ENCODE measurements around the gene COX14.
"Not testable (repeated sequence)": the region's sequence is repeated elsewhere in the genome, so short reads cannot be mapped to it uniquely, and the experiment has no call there.

The COX14 gene

DNA sequence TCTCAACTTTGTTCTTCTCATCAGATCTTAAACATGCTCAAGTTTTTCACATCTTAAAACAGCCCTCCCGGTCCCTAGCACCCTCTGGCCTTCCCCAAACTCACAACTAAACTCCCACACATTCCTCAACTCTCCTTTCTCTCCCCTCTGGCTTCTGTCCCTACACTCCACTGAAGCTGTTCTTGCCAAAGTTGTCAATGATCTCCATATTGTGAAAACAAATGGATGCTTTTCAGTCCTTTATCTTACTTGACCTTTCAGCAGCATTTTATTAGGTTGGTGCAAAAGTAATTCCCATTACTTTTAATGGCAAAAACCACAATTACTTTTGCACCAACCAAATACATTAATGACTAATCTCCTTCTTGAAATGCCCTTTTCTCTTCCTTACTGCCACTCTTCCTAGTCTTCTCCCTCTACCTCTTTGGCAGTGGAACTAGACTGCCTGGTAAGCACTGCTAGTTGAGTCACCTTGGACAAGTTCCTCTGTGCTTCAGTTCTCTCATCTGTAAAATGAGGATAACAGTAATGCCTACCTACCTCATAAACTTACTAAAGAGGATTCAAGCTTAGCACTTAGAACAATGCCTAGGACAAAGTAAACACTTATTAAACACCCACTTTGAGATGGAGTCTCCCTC lies 39.1 kb downstream of the COX14 start:
- no peak for DNase-seq (ENCODE audit: low read depth)
- no peak overlapping the region for H3K4me3 ChIP-seq (ENCODE audit: low read depth, low read length)
- TF ChIP-seq CTCF (IDR thresholded peaks at IDR 0.05; ENCODE audit: control insufficient read depth, extremely low read depth, insufficient read depth): no peak

DNA sequence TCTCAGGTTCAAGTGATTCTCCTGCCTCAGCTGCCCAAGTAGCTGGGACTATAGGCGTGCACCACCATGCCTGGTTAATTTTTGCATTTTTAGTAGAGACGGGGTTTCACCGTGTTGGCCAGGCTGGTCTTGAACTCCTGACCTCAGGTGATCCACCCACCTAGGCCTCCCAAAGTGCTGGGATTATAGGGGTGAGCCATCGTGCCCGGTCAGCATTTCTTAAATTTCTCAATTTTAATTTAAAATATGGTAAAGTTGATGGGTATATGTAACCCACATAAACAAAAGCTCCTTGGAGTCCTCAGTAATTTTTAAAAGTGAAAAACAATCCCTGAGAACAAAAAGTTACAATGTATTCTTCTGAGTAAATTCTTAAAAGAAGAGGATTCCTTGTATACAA lies 42.9 kb downstream of the COX14 start:
- DNase-seq (ENCODE audit: low read depth); H3K4me3 ChIP-seq (ENCODE audit: low read depth, low read length): not testable (repeated sequence)

DNA sequence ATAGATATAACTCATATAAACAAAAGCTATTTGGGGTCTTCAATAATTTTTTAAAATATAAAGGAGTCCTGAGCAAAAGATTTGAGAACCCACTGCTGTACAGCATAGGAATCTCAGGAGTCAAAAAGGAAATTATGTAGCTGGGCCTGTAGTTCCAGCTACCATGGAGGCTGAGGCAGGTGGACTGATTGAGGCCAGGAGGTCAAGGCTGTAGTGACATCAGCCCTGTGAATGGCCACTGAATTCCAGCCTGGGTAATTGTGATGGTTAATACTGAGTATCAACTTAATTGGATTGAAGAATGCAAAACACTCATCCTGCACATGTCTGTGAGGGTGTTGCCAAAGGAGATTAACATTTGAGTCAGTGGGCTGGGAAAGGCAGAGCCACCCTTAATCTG lies 44.6 kb downstream of the COX14 start:
- no peak for DNase-seq (ENCODE audit: low read depth)
- H3K4me3 ChIP-seq (ENCODE audit: low read depth, low read length): no peak overlapping the region
- TF ChIP-seq CTCF (IDR thresholded peaks at IDR 0.05; ENCODE audit: control insufficient read depth, extremely low read depth, insufficient read depth): no peak

DNA sequence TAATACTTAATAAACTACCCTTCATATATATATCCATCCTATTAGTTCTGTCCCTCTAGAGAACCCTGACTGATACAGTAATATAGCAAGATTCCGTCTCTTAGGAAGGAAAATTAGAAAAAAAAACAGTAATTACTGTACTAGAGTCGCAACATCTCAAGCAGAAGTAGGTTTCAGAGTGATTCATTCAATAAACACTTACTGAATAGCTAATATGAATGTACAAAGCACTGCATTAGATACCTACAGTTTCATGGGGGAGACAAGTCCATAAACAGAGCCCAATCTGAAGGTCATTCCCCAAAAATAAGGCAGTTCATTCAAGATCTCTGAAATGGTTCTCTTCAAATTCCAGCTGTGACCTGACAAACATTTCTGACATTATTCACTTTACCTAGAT lies 45.2 kb downstream of the COX14 start:
- DNase-seq (ENCODE audit: low read depth): no peak
- no peak overlapping the region for H3K4me3 ChIP-seq (ENCODE audit: low read depth, low read length)

GRCh38 chr12:50160643-50161042 lies 48.6 kb downstream of the COX14 start:
- TF ChIP-seq CTCF (IDR thresholded peaks at IDR 0.05; ENCODE audit: control insufficient read depth, extremely low read depth, insufficient read depth): no peak
- DNase-seq (ENCODE audit: low read depth): no peak
- no peak overlapping the region for H3K4me3 ChIP-seq (ENCODE audit: low read depth, low read length)

More for the DNA sequence above, 45.2 kb downstream of the COX14 start:
- TF ChIP-seq CTCF (IDR thresholded peaks at IDR 0.05; ENCODE audit: control insufficient read depth, extremely low read depth, insufficient read depth): no peak

- DNase-seq (ENCODE audit: low read depth): no peak
- TF ChIP-seq CTCF (IDR thresholded peaks at IDR 0.05; ENCODE audit: control insufficient read depth, extremely low read depth, insufficient read depth): no peak
Measured at GRCh38 chr12:50162230-50162629, 50.2 kb downstream of the COX14 start.

GRCh38 chr12:50164963-50165362 lies 52.9 kb downstream of the COX14 start:
- H3K4me3 ChIP-seq (ENCODE audit: low read depth, low read length): no peak overlapping the region
- no peak for DNase-seq (ENCODE audit: low read depth)
- no peak for TF ChIP-seq CTCF (IDR thresholded peaks at IDR 0.05; ENCODE audit: control insufficient read depth, extremely low read depth, insufficient read depth)

More at GRCh38 chr12:50162230-50162629, 50.2 kb downstream of the COX14 start:
- H3K4me3 ChIP-seq (ENCODE audit: low read depth, low read length): no peak overlapping the region
